Activated CD8-positive, alpha-beta memory T cell treated with anti-CD3 and anti-CD28 coated beads, Interleukin-2, amount 10 ng/mL, durations not matched to agents 7 days and 5 days (primary cell): ENCODE results near the gene CRISPLD2. TPM values are rescaled to one million over a fixed set of nuclear protein-coding genes. Genes with fewer than 3 reads are reported as not detected.

Source experiments
- ATAC-seq: fragments of 150-1000 bp; cut with Tn5 transposase; one replicate; pipeline ENCODE4 v1.10.0; 2021; ENCODE audit warnings: moderate library complexity
- CTCF ChIA-PET: fragments of 350-600 bp; sonication (Branson Sonifier 250); formaldehyde crosslinking; loops from one replicate; lab custom pipeline; 2021; ENCODE audit warnings: antibody characterized with exemption; lab: Charles Lee
- DNase-seq: peaks from one replicate; pipeline ENCODE4 v3.0.0-alpha.2; 2020
- H3K27ac Mint-ChIP-seq: one replicate; pipeline ENCODE4 v1.8.0; 2021; ENCODE audit warnings: mild to moderate bottlenecking, mixed read lengths
- H3K27me3 Mint-ChIP-seq: one replicate; pipeline ENCODE4 v1.8.0; 2021; ENCODE audit warnings: mixed read lengths
- H3K36me3 Mint-ChIP-seq: one replicate; pipeline ENCODE4 v1.8.0; 2021; ENCODE audit warnings: mild to moderate bottlenecking, mixed read lengths
- H3K4me1 Mint-ChIP-seq: one replicate; pipeline ENCODE4 v1.8.0; 2021; ENCODE audit warnings: mixed read lengths
- H3K4me3 Mint-ChIP-seq: one replicate; pipeline ENCODE4 v1.8.0; 2021; ENCODE audit warnings: mild to moderate bottlenecking, moderate library complexity, mixed read lengths
- H3K9me3 Mint-ChIP-seq: one replicate; pipeline ENCODE4 v1.8.0; 2022; ENCODE audit warnings: low read depth, mixed read lengths
- total RNA-seq, 2 experiments: library from RNA; stranded (reverse); gene quantifications; one replicate each; pipeline ENCODE4 v1.2.3, GENCODE V29; 2021

The CRISPLD2 gene
- total RNA-seq, 2 experiments from 2014 or later: not detected

DNA sequence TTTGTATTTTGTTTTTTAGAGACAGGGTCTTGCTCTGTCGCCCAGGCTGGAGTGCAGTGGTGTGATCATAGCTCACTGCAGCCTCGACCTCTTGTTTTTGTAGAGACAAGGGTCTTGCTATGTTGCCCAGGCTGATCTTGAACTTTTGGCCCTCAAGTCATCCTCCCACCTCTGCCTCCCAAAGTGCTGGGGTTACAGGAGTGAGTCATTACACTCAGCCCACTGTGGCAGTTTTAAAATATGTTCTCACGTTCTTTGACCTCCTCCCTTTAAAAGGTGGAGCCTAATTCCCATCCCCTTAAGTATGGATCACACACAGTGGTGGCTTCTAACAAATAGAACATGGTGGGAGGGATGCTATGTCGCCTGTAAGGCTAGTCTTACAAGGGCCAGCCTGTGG lies 123.8 kb downstream of the CRISPLD2 start:
- Mint-ChIP-seq H3K9me3 (no peaks in the 10 kb centered on the region), H3K27ac (no peak overlapping the region), H3K27me3 (no peaks in the 10 kb centered on the region), H3K4me3 (no peak overlapping the region), H3K4me1 (no peaks in the 10 kb centered on the region), H3K36me3 (no peaks in the 10 kb centered on the region)
- no peak for DNase-seq
- ATAC-seq: no peak
- CTCF ChIA-PET: no interaction called here

DNA sequence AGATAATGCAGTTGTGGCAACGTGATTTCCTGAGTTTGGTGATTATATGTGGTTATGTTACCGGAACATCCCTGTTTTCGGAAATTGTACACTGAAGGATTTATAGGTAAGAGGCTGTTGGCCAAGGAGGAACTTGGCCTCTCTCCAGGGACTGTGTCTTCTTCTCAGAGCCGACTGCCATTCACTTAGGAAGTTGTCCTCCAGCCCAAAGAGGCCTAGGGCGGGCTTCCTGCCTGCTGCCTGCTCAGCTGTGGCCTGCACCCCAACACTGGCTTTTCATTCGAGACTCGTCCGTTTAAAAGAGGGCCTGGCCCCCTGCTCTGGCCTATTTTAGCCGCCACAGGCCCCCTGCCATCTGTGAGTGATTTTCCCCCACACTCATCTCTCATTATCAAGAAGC lies 127.2 kb downstream of the CRISPLD2 start:
- peaks cover 3% of the 10 kb centered on the region for H3K27me3 Mint-ChIP-seq
- H3K36me3 Mint-ChIP-seq: no peaks in the 10 kb centered on the region
- H3K27ac Mint-ChIP-seq: no peak overlapping the region
- H3K9me3 Mint-ChIP-seq: no peaks in the 10 kb centered on the region
- ATAC-seq: no peak
- CTCF ChIA-PET: interaction anchor here (2.4 to 2.5 kb wide), 2 partner anchors 21 to 193 kb away, joined by 6 to 9 read pairs; no protein-coding TSS in a partner anchor
- no peak overlapping the region for H3K4me3 Mint-ChIP-seq
- DNase-seq: no peak
- H3K4me1 Mint-ChIP-seq: no peaks in the 10 kb centered on the region

DNA sequence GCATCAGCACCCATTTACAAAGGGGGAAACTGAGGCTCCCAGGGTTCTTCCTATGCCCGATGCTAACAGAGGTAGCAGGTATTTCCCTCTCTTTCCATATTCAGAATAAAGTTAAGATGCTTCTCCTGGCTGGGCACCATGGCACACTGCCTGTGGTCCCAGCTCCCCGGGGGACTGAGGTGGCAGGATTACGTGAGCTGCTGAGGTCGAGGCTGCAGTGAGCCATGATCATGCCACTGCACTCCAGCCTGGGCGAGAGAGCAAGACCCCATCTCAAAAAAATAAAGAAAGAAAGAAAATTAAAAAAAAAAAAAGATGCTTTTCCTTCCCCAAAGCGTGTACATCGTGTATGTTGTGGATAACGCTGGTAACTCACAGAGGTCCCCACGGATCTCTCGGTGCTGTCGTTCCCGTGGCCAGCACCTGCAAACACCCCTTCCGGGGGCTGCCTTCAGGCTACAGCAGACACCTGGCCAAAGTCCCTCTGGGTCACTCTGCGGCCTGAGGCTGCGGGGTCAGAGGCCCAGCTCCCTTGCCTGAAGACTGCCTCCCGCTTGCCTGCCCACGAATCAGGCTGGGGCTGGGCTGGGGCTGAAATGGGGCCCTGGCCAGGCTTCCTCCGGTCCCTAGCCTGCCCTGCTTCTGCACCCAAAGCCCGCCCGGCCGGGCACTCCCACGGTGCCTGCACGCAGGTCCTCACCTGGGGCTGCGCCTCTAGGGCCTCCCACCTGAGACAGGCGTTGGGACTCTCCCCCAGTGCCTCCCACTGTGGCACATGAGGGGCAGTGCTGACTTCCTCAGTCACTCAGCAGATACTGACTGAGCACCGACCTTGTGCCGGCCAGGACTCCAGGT lies 128.4 kb downstream of the CRISPLD2 start:
- no peaks in the 10 kb centered on the region for H3K9me3 Mint-ChIP-seq

DNA sequence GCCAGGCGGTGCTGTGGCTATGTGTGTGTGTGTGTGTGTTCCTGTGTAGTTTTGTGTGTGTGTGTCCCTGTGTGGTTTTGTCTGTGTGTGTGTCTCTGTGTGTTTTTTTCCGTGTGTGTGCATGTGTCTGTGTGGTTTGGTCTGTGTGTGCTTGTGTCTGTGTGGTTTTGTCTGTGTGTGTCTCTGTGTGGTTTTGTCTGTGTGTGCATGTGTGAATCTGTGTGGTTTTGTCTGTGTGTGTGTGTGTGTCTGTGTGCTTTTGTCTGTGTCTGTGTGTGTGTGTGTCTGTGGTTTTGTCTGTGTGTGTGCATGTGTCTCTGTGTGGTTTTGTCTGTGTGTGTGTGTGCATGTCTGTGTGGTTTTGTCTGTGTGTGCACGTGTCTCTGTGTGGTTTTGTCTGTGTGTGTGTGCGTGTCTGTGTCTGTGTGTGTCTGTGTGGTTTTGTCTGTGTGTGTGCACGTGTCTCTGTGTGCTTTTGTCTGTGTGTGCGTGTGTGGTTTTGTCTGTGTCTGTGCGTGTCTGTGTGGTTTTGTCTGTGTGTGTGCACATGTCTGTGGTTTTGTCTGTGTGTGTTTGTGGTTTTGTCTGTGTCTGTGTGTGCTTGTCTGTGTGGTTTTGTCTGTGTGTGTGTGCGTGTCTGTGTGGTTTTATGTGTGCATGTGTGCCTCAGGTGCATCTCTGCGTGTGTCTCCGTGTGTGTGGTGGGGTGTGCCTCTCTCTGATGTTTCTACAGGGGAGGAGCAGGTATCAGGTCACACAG lies 129.2 kb downstream of the CRISPLD2 start:
- Mint-ChIP-seq H3K36me3 (no peaks in the 10 kb centered on the region), H3K27ac (no peak overlapping the region), H3K9me3 (no peaks in the 10 kb centered on the region), H3K4me1 (no peaks in the 10 kb centered on the region), H3K4me3 (no peak overlapping the region), H3K27me3 (peaks cover 3% of the 10 kb centered on the region)
- ATAC-seq: no peak
- no peak for DNase-seq
- CTCF ChIA-PET: interaction anchor here (7.6 kb wide), 1 partner anchor 195 kb away, joined by 106 read pairs; no protein-coding TSS in a partner anchor

More for the DNA sequence above, 128.4 kb downstream of the CRISPLD2 start:
- no peak for ATAC-seq
- DNase-seq: no peak
- Mint-ChIP-seq H3K4me3 (no peak overlapping the region), H3K36me3 (no peaks in the 10 kb centered on the region), H3K27me3 (peaks cover 3% of the 10 kb centered on the region), H3K4me1 (no peaks in the 10 kb centered on the region), H3K27ac (no peak overlapping the region)
- CTCF ChIA-PET: interaction anchor here (2.4 kb wide), 1 partner anchor 22 kb away, joined by 6 read pairs; no protein-coding TSS in a partner anchor

DNA sequence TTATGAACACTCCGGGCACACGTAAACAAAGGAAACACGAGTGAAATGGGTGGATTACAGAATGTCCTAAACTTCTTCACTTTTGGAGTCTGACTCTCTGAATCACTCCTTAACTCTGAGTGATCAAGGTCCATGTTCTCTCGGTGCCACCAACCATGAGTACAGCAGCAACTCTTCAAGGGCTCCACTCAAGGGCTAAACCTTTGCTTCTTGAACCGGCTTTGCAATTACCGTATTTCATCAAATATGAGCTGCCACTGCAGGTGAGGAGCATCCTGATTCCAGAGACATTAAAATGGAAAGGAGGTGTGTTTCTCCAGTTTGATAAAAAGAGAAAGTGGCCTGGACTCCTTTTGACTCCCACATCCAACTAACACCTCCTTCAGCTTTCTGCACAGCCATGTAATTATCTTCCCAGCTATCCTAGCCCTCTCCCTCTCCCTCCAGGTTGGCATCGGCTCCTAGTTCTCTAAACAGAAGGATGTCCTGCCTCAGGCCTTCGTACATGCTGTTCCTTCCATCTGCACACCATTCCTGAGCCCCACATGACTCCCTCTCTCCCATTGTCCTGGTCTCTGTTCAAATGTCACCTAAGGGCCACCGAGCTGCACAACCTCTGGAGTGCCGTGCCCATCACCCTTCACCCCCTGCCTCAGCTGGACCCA lies 130.1 kb downstream of the CRISPLD2 start:
- CTCF ChIA-PET: interaction anchor here (1.6 to 7.6 kb wide), 5 partner anchors 16 to 211 kb away, joined by 4 to 106 read pairs (median 15); no protein-coding TSS in a partner anchor
- ATAC-seq (no peak), DNase-seq (no peak)
- peaks cover 3% of the 10 kb centered on the region for H3K27me3 Mint-ChIP-seq
- H3K4me1 Mint-ChIP-seq: no peaks in the 10 kb centered on the region
- no peaks in the 10 kb centered on the region for H3K36me3 Mint-ChIP-seq
- no peak overlapping the region for H3K4me3 Mint-ChIP-seq
- H3K9me3 Mint-ChIP-seq: no peaks in the 10 kb centered on the region
- H3K27ac Mint-ChIP-seq: no peak overlapping the region

DNA sequence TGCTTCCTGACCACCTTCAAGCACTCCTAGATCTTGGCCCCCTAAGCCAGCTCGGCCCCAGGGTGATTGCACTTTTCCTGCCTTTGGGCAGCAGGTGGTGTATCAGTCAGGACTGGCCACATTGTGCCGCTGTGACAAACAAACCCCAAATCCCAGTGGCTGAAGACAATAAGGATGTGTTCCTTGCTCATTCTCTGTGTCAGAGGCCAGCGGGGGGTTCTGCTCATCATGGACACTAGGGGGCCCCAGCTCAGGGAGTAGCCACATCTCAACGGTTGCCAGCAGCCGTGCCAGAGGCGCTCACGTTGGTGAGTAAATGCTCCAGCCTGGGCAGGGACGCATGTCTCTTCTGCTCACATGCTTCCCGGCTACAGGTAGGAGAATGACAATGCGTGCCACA lies 131.1 kb downstream of the CRISPLD2 start:
- DNase-seq: peak; percentile 56
- Mint-ChIP-seq H3K36me3 (no peaks in the 10 kb centered on the region), H3K4me3 (no peak overlapping the region), H3K9me3 (no peaks in the 10 kb centered on the region), H3K27ac (no peak overlapping the region), H3K4me1 (no peaks in the 10 kb centered on the region), H3K27me3 (peaks cover 3% of the 10 kb centered on the region)
- ATAC-seq: no peak
- CTCF ChIA-PET: interaction anchor here (0.7 to 7.6 kb wide), 11 partner anchors 8 to 212 kb away, joined by 3 to 106 read pairs (median 4); no protein-coding TSS in a partner anchor

DNA sequence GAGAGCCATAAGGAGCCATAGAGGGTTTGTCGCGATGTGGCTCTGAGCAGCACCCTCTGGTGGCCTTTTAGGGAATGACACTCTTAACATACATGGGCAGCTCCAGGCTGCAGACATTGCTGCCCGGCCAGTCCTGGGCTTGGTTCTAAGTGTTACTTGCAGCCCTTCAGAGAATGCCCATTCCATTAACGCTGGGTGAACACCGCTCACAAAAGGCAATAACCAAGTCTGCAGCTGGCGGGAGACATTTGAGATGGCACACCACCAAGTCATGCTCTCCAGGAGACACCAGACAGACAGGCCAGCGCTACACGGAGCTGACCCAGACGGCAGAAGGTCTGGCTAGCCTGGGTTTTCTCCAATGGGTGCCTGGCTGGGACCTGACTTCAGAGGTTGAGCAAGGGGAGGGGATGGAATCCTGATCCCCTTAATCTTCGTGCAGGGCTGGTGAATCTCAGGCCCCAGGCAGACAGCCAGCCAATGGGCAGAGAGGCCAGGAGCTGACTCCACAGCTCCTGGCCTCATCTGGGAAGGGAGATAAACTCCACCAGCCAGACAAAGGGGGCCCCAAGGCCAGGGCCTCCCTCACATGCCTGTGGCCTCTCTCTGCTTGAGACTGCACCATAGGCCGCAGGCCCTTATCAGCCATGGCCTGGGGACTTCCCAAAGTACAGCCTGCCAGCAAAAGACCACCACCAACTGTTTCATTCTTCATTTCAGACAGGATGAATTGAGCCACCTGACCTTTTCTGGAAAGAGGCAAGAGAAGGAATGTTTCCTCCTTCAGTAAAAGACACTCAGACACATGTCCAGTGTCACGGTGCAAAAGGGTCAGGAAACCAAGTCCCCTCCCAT lies 132.8 kb downstream of the CRISPLD2 start:
- Mint-ChIP-seq H3K27ac (no peak overlapping the region), H3K4me1 (no peaks in the 10 kb centered on the region), H3K36me3 (no peaks in the 10 kb centered on the region), H3K27me3 (peaks cover 3% of the 10 kb centered on the region), H3K4me3 (no peak overlapping the region), H3K9me3 (no peaks in the 10 kb centered on the region)
- CTCF ChIA-PET: interaction anchor here (0.6 to 7.6 kb wide), 29 partner anchors 10 to 330 kb away, joined by 3 to 106 read pairs (median 4); partner anchors contain the start of genes KIAA0513, KLHL36 and ZDHHC7
- ATAC-seq (peak; percentile 85), DNase-seq (peak; percentile 77)

DNA sequence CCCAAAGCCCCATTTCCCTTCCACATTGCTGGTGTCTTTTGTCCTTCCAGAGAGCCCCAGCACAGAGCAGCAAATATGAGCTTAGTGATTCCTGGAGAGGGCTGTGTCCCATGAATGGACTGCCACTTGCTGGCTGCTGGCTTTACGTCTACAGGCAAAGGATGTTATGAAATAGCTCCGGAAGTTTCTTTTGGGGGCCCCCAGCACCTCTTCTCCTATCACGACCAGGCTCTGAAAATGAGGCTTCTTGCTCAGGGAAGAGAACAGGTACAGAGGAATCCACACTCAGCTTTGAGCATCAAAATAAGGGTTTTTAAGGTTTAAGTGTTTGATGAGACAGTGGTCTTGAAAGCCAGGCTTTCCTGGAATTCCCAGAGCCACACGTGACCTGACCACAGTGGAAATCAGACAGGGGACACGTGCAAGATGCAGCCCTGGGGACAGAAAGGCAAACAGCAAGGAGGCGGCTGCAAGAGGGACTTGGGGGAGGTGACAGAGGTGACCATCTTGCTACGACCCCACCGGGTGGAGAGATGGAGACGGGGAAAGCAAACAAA lies 133.5 kb downstream of the CRISPLD2 start:
- no peaks in the 10 kb centered on the region for H3K9me3 Mint-ChIP-seq
- DNase-seq (no peak), ATAC-seq (no peak)
- CTCF ChIA-PET: interaction anchor here (1.2 to 7.6 kb wide), 15 partner anchors 9 to 330 kb away, joined by 3 to 106 read pairs (median 7); partner anchors contain the start of gene KLHL36
- H3K36me3 Mint-ChIP-seq: no peaks in the 10 kb centered on the region
- H3K4me1 Mint-ChIP-seq: no peaks in the 10 kb centered on the region
- H3K27me3 Mint-ChIP-seq: peaks cover 3% of the 10 kb centered on the region
- H3K27ac Mint-ChIP-seq: no peak overlapping the region
- no peak overlapping the region for H3K4me3 Mint-ChIP-seq

DNA sequence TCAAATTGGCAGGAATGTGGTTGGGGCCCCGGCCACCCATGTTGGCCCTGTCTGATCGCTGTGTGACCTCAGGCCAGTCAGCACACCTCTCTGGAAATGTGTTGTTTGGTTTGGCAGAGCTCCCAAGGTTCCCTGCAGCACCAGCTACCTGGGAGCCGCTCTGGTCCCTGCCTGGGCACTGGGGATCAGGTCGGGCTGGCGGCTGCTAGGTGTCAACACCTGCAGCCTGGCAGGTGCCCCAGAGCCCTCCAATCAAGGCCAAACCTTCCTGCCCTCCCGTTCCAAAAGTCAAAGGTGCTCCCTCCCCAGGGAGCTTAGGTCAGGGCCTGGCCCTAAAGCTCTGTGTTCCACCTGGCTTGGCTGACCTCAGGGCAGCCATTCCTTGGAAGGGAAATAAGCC lies 135.6 kb downstream of the CRISPLD2 start:
- Mint-ChIP-seq H3K27ac (no peak overlapping the region), H3K27me3 (peaks cover 5% of the 10 kb centered on the region), H3K9me3 (no peaks in the 10 kb centered on the region), H3K4me3 (no peak overlapping the region), H3K36me3 (no peaks in the 10 kb centered on the region), H3K4me1 (no peaks in the 10 kb centered on the region)
- CTCF ChIA-PET: interaction anchor here (0.9 to 7.6 kb wide), 4 partner anchors 16 to 236 kb away, joined by 3 to 106 read pairs (median 26); no protein-coding TSS in a partner anchor
- ATAC-seq: no peak
- DNase-seq: no peak

DNA sequence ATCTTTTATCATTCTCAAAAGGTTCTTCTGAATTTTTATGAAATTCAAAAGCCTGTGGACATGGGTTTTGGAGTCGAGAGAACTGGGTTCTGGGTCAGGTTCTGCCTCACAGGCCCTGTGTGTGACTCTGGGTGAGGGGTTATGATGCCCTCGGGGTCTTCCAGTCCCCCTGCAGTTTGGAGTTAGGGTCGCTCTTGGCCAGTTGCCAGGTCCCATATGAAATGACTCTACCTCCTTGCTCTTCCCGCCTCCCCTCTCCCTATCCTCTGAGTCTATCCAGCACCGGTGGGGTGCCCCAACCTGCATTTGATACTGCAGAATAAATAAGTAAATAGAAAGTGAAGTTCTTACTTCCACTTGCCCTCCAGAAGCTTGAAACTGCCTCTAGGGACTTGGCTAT lies 137.4 kb downstream of the CRISPLD2 start:
- no peak for DNase-seq
- no peaks in the 10 kb centered on the region for H3K36me3 Mint-ChIP-seq
- no peak overlapping the region for H3K4me3 Mint-ChIP-seq
- H3K4me1 Mint-ChIP-seq: no peaks in the 10 kb centered on the region
- H3K27ac Mint-ChIP-seq: no peak overlapping the region
- CTCF ChIA-PET: interaction anchor here (1.2 to 1.4 kb wide), 2 partner anchors 14 to 130 kb away, joined by 3 to 4 read pairs; no protein-coding TSS in a partner anchor
- H3K9me3 Mint-ChIP-seq: no peaks in the 10 kb centered on the region
- H3K27me3 Mint-ChIP-seq: peaks cover 5% of the 10 kb centered on the region
- ATAC-seq: no peak

DNA sequence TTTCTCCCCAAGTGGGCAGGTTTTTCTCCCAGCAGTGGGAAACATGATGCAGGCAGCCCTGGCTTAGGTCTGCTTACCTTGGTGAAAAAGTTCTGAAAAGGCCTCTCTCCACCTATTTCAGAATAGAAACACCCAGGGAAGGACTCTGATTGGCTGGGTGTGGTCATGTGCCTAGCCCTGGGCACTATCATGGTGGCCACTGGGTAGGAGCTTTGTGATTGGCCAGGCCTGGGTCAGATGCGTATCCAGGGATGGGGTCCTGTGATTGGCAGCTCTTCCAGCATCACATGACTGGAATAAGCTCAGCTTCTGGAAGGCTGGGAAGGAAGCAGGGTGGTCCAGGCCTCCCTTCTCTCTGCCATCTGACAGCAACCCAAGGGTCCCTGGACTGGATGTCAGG lies 138.0 kb downstream of the CRISPLD2 start:
- CTCF ChIA-PET: interaction anchor here (0.6 to 1.4 kb wide), 3 partner anchors 13 to 203 kb away, joined by 3 to 4 read pairs (median 3); no protein-coding TSS in a partner anchor
- Mint-ChIP-seq H3K4me1 (no peaks in the 10 kb centered on the region), H3K36me3 (no peaks in the 10 kb centered on the region), H3K27me3 (peaks cover 8% of the 10 kb centered on the region), H3K4me3 (no peak overlapping the region), H3K9me3 (no peaks in the 10 kb centered on the region), H3K27ac (no peak overlapping the region)
- ATAC-seq: no peak
- no peak for DNase-seq
